ENCODE measurements around the gene BCL10. TPM values are rescaled to one million over a fixed set of nuclear protein-coding genes. Genes with fewer than 3 reads are reported as not detected.

Gene BCL10
- total and polyA plus RNA-seq, 2 of the 4 experiments (the other 2 are of a cell fraction), result 15.3 to 30.5 TPM

- WGBS, 2 experiments (ENCODE audit: extremely low coverage in 2 of 2, insufficient read length in 1 of 2), result 82% methylated on average over 8 of the region's 11 CpGs; no CpG with 5 or more reads in 1 of the 2 experiments
- H2AK5ac ChIP-seq (ENCODE audit: low read depth, low read length), result no peak overlapping the region
- H3K27me3 ChIP-seq (ENCODE audit: control insufficient read depth, insufficient read depth, low read length), result no peaks in the 10 kb centered on the region
- no peak overlapping the region for H3K4ac ChIP-seq (ENCODE audit: low read depth, low read length)
- H3K79me1 ChIP-seq (ENCODE audit: low read depth in 1 of 2, low read length in 2 of 2), result peaks cover 0 to 8% of the 10 kb centered on the region in 2 experiments; a peak in 2 of 4 replicates
- no peak overlapping the region for H3K27ac ChIP-seq (ENCODE audit: insufficient read depth, low read length)
- H3K9ac ChIP-seq (ENCODE audit: low read depth, low read length), result no peak overlapping the region
- intact Hi-C loops (cut with micrococcal nuclease), result no loop called here
- H4K91ac ChIP-seq (ENCODE audit: insufficient read depth, low read depth, low read length), result no peak overlapping the region
- H3K23ac ChIP-seq (ENCODE audit: low read depth, low read length), result no peak overlapping the region
- no peak overlapping the region for H2BK15ac ChIP-seq (ENCODE audit: low read depth, low read length)
- dilution Hi-C loops (cut with HindIII; ENCODE audit: low sequenced_read_pairs, unreplicated experiment), result no loop called here
- no peak overlapping the region for H2BK5ac ChIP-seq (ENCODE audit: low read depth, low read length, poor library complexity, severe bottlenecking)
- POLR2A ChIA-PET (ENCODE audit: unreplicated experiment), result no interaction called here
- H3K4me3 ChIP-seq (ENCODE audit: insufficient read depth, low read depth, low read length), result no peak overlapping the region
- peaks cover 8% of the 10 kb centered on the region for H3K9me1 ChIP-seq (ENCODE audit: insufficient read depth, low read length)
- no peak overlapping the region for H2BK120ac ChIP-seq (ENCODE audit: low read depth, low read length)
- no peak for TF ChIP-seq POLR2A (IDR thresholded peaks at IDR 0.05; ENCODE audit: low read depth, low read length)
- no peak for TF ChIP-seq RFX5 (IDR thresholded peaks at IDR 0.05; ENCODE audit: low read depth, low read length)
- no peak for TF ChIP-seq CHD1 (IDR thresholded peaks at IDR 0.05; ENCODE audit: low read depth, low read length)
- TF ChIP-seq MXI1 (IDR thresholded peaks at IDR 0.05; ENCODE audit: borderline replicate concordance, low read depth, low read length), result no peak
- TF ChIP-seq RAD21 (IDR thresholded peaks at IDR 0.05; ENCODE audit: low read length), result no peak
- TF ChIP-seq MAFK (IDR thresholded peaks at IDR 0.05; ENCODE audit: low read depth, low read length), result no peak
- TF ChIP-seq BHLHE40 (IDR thresholded peaks at IDR 0.05; ENCODE audit: low read depth, low read length), result no peak
- no peak for TF ChIP-seq NFE2L2 (IDR thresholded peaks at IDR 0.05; ENCODE audit: low read depth, low read length)
- TF ChIP-seq MAZ (IDR thresholded peaks at IDR 0.05; ENCODE audit: borderline replicate concordance, low read depth, low read length), result no peak
- TF ChIP-seq, protein P1, sequence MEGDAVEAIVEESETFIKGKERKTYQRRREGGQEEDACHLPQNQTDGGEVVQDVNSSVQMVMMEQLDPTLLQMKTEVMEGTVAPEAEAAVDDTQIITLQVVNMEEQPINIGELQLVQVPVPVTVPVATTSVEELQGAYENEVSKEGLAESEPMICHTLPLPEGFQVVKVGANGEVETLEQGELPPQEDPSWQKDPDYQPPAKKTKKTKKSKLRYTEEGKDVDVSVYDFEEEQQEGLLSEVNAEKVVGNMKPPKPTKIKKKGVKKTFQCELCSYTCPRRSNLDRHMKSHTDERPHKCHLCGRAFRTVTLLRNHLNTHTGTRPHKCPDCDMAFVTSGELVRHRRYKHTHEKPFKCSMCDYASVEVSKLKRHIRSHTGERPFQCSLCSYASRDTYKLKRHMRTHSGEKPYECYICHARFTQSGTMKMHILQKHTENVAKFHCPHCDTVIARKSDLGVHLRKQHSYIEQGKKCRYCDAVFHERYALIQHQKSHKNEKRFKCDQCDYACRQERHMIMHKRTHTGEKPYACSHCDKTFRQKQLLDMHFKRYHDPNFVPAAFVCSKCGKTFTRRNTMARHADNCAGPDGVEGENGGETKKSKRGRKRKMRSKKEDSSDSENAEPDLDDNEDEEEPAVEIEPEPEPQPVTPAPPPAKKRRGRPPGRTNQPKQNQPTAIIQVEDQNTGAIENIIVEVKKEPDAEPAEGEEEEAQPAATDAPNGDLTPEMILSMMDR (conservative IDR thresholded peaks at IDR 0.05; ENCODE audit: low read depth, low read length), result no peak
- no peak for TF ChIP-seq SMC3 (IDR thresholded peaks at IDR 0.05; ENCODE audit: low read depth, low read length)
- no peak for TF ChIP-seq FOS (IDR thresholded peaks at IDR 0.05; ENCODE audit: low read depth, low read length)
- no peak for TF ChIP-seq CEBPB (IDR thresholded peaks at IDR 0.05; ENCODE audit: low read depth, low read length)
- TF ChIP-seq, protein P2, sequence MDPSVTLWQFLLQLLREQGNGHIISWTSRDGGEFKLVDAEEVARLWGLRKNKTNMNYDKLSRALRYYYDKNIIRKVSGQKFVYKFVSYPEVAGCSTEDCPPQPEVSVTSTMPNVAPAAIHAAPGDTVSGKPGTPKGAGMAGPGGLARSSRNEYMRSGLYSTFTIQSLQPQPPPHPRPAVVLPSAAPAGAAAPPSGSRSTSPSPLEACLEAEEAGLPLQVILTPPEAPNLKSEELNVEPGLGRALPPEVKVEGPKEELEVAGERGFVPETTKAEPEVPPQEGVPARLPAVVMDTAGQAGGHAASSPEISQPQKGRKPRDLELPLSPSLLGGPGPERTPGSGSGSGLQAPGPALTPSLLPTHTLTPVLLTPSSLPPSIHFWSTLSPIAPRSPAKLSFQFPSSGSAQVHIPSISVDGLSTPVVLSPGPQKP (IDR thresholded peaks at IDR 0.05; ENCODE audit: borderline replicate concordance, low read depth, low read length), result no peak
- TF ChIP-seq USF2 (IDR thresholded peaks at IDR 0.05; ENCODE audit: low read depth, low read length), result no peak
- TF ChIP-seq RCOR1 (IDR thresholded peaks at IDR 0.05; ENCODE audit: insufficient replicate concordance, low read length), result no peak
- no peaks in the 10 kb centered on the region for H3K36me3 ChIP-seq (ENCODE audit: control insufficient read depth, insufficient read depth, low read length)
- no peaks in the 10 kb centered on the region for H3K9me3 ChIP-seq (ENCODE audit: control insufficient read depth, insufficient read depth, low read length)
- in situ Hi-C loops (cut with MboI; ENCODE audit: low sequenced_read_pairs), result no loop called here
- ATAC-seq (ENCODE audit: low read depth) (no peak), DNase-seq (no peak)
- no peak overlapping the region for H2AK9ac ChIP-seq (replicated peaks; ENCODE audit: low read depth, low read length, poor library complexity)
- no TSS peak for BruUV-seq (replicated peaks)
- H4K8ac ChIP-seq (ENCODE audit: low read depth in 2 of 2, low read length in 2 of 2), result no peak overlapping the region
- no peak overlapping the region for H3K18ac ChIP-seq (ENCODE audit: low read depth, low read length)
- H3K4me2 ChIP-seq (ENCODE audit: low read depth, low read length), result no peak overlapping the region
- H3K14ac ChIP-seq (replicated peaks; ENCODE audit: low read depth, low read length), result no peak overlapping the region
- no peak overlapping the region for H2AFZ ChIP-seq (replicated peaks; ENCODE audit: low read length, poor library complexity)
- H2BK20ac ChIP-seq (ENCODE audit: low read depth, low read length), result no peak overlapping the region
- H3K56ac ChIP-seq (ENCODE audit: extremely low read depth, insufficient read depth, low read length), result no peak overlapping the region
- no peaks in the 10 kb centered on the region for H4K20me1 ChIP-seq (ENCODE audit: insufficient read depth, low read length)
- CTCF ChIA-PET, result interaction anchor here (0.6 kb wide), 1 partner anchor 93 kb away, joined by 4 read pairs; no protein-coding TSS in a partner anchor
- no peak overlapping the region for H4K5ac ChIP-seq (ENCODE audit: low read depth, low read length)
- H3K4me1 ChIP-seq (ENCODE audit: control insufficient read depth, insufficient read depth, low read length), result peaks cover 6% of the 10 kb centered on the region
Observed at GRCh38 chr1:85283475-85284199, 7.2 kb upstream of the BCL10 start.

Measured in IMR-90 (cell line).